Measurements from ENCODE around the gene ZNF747. TPM values are rescaled to one million over a fixed set of nuclear protein-coding genes. Genes with fewer than 3 reads are reported as not detected.

The ZNF747 gene
- total RNA-seq, 1 donor from 2014 or later = 5.2 TPM

- Histone ChIP-seq H3K79me2 (ENCODE audit: insufficient read depth, low read length) (peaks cover 24% of the 10 kb centered on the region), H3K36me3 (ENCODE audit: insufficient read depth, low read length) (no peaks in the 10 kb centered on the region), H3K27ac (ENCODE audit: low read depth, low read length) (no peak overlapping the region), H3K27me3 (ENCODE audit: insufficient read depth, low read length) (no peaks in the 10 kb centered on the region), H4K20me1 (ENCODE audit: insufficient read depth, low read length) (peaks cover 5% of the 10 kb centered on the region), H3K9ac (ENCODE audit: low read length) (no peak overlapping the region), H3K9me3 (ENCODE audit: insufficient read depth, low read depth, low read length) (no peaks in the 10 kb centered on the region), H2AFZ (ENCODE audit: low read depth, low read length) (no peak overlapping the region), H3K4me2 (ENCODE audit: low read length) (no peak overlapping the region), H3K4me1 (ENCODE audit: insufficient read depth, low read length) (peaks cover 9% of the 10 kb centered on the region), H3K4me3 (ENCODE audit: insufficient read depth, low read depth, low read length) (no peak overlapping the region)
- DNase-seq (ENCODE audit: low read depth) (no peak), FAIRE-seq (no peak)
- peak overlapping the region; percentile 14 for H3K4me3 Mint-ChIP-seq (ENCODE audit: unreplicated experiment)
- H3K27ac Mint-ChIP-seq (ENCODE audit: unreplicated experiment) = no peak overlapping the region
- peaks cover 14% of the 10 kb centered on the region for H3K4me1 Mint-ChIP-seq (ENCODE audit: low read depth, unreplicated experiment)
- H3K9me3 Mint-ChIP-seq (ENCODE audit: unreplicated experiment) = no peaks in the 10 kb centered on the region
- no peak for TF ChIP-seq CTCF (IDR thresholded peaks at IDR 0.05; ENCODE audit: insufficient read depth, low read depth, low read length)
- TF ChIP-seq EZH2 (IDR thresholded peaks at IDR 0.05; ENCODE audit: insufficient read depth, low read length) = no peak
- H3K27me3 Mint-ChIP-seq (ENCODE audit: low read depth, unreplicated experiment) = no peaks in the 10 kb centered on the region
- H3K36me3 Mint-ChIP-seq (ENCODE audit: low read depth, unreplicated experiment) = no peaks in the 10 kb centered on the region
Measured at GRCh38 chr16:30553393-30553899, 18.8 kb upstream of the ZNF747 start.

- no peak for DNase-seq (ENCODE audit: low read depth)
- H3K79me2 ChIP-seq (ENCODE audit: insufficient read depth, low read length) = peaks cover 24% of the 10 kb centered on the region
- Mint-ChIP-seq H3K36me3 (ENCODE audit: low read depth, unreplicated experiment) (no peaks in the 10 kb centered on the region), H3K27ac (ENCODE audit: unreplicated experiment) (no peak overlapping the region), H3K27me3 (ENCODE audit: low read depth, unreplicated experiment) (no peaks in the 10 kb centered on the region), H3K9me3 (ENCODE audit: unreplicated experiment) (no peaks in the 10 kb centered on the region), H3K4me3 (ENCODE audit: unreplicated experiment) (no peak overlapping the region), H3K4me1 (ENCODE audit: low read depth, unreplicated experiment) (peaks cover 15% of the 10 kb centered on the region)
- no peaks in the 10 kb centered on the region for H3K27me3 ChIP-seq (ENCODE audit: insufficient read depth, low read length)
- peaks cover 5% of the 10 kb centered on the region for H4K20me1 ChIP-seq (ENCODE audit: insufficient read depth, low read length)
- no peak overlapping the region for H3K27ac ChIP-seq (ENCODE audit: low read depth, low read length)
- H3K4me2 ChIP-seq (ENCODE audit: low read length) = no peak overlapping the region
- H3K4me3 ChIP-seq (ENCODE audit: insufficient read depth, low read depth, low read length) = no peak overlapping the region
- no peak overlapping the region for H2AFZ ChIP-seq (ENCODE audit: low read depth, low read length)
- FAIRE-seq = no peak
- TF ChIP-seq CTCF (IDR thresholded peaks at IDR 0.05; ENCODE audit: insufficient read depth, low read depth, low read length) (no peak), EZH2 (IDR thresholded peaks at IDR 0.05; ENCODE audit: insufficient read depth, low read length) (no peak)
- H3K4me1 ChIP-seq (ENCODE audit: insufficient read depth, low read length) = peaks cover 9% of the 10 kb centered on the region
- H3K9me3 ChIP-seq (ENCODE audit: insufficient read depth, low read depth, low read length) = no peaks in the 10 kb centered on the region
- H3K36me3 ChIP-seq (ENCODE audit: insufficient read depth, low read length) = no peaks in the 10 kb centered on the region
- H3K9ac ChIP-seq (ENCODE audit: low read length) = no peak overlapping the region
Measured at GRCh38 chr16:30552956-30553355, 18.3 kb upstream of the ZNF747 start.

- H3K4me3 ChIP-seq (ENCODE audit: insufficient read depth, low read depth, low read length) = no peak overlapping the region
- Mint-ChIP-seq H3K27me3 (ENCODE audit: low read depth, unreplicated experiment) (no peaks in the 10 kb centered on the region), H3K27ac (ENCODE audit: unreplicated experiment) (no peak overlapping the region), H3K36me3 (ENCODE audit: low read depth, unreplicated experiment) (no peaks in the 10 kb centered on the region), H3K4me1 (ENCODE audit: low read depth, unreplicated experiment) (peaks cover 15% of the 10 kb centered on the region), H3K4me3 (ENCODE audit: unreplicated experiment) (no peak overlapping the region), H3K9me3 (ENCODE audit: unreplicated experiment) (no peaks in the 10 kb centered on the region)
- H3K27ac ChIP-seq (ENCODE audit: low read depth, low read length) = no peak overlapping the region
- H3K9ac ChIP-seq (ENCODE audit: low read length) = no peak overlapping the region
- H3K27me3 ChIP-seq (ENCODE audit: insufficient read depth, low read length) = no peaks in the 10 kb centered on the region
- H3K9me3 ChIP-seq (ENCODE audit: insufficient read depth, low read depth, low read length) = no peaks in the 10 kb centered on the region
- TF ChIP-seq CTCF (IDR thresholded peaks at IDR 0.05; ENCODE audit: insufficient read depth, low read depth, low read length) = no peak
- no peak for TF ChIP-seq EZH2 (IDR thresholded peaks at IDR 0.05; ENCODE audit: insufficient read depth, low read length)
- DNase-seq (ENCODE audit: low read depth) (no peak), FAIRE-seq (no peak)
- H3K4me1 ChIP-seq (ENCODE audit: insufficient read depth, low read length) = peaks cover 2% of the 10 kb centered on the region
- H2AFZ ChIP-seq (ENCODE audit: low read depth, low read length) = no peak overlapping the region
- H4K20me1 ChIP-seq (ENCODE audit: insufficient read depth, low read length) = peaks cover 5% of the 10 kb centered on the region
- H3K4me2 ChIP-seq (ENCODE audit: low read length) = no peak overlapping the region
- H3K36me3 ChIP-seq (ENCODE audit: insufficient read depth, low read length) = no peaks in the 10 kb centered on the region
- H3K79me2 ChIP-seq (ENCODE audit: insufficient read depth, low read length) = peaks cover 13% of the 10 kb centered on the region
Measured at GRCh38 chr16:30551781-30552180, 17.1 kb upstream of the ZNF747 start.

Measured in astrocyte (in vitro differentiated cells and primary cell).